NCI-H510A treated with DMSO at 0.1 percent for 48 hours (cell line): Measurements from ENCODE around the gene CASKIN2.

Experiments used
- DNase-seq: peaks from one replicate; lab custom pipeline; 2025; lab: John Stamatoyannopoulos, UW

Gene CASKIN2

DNA sequence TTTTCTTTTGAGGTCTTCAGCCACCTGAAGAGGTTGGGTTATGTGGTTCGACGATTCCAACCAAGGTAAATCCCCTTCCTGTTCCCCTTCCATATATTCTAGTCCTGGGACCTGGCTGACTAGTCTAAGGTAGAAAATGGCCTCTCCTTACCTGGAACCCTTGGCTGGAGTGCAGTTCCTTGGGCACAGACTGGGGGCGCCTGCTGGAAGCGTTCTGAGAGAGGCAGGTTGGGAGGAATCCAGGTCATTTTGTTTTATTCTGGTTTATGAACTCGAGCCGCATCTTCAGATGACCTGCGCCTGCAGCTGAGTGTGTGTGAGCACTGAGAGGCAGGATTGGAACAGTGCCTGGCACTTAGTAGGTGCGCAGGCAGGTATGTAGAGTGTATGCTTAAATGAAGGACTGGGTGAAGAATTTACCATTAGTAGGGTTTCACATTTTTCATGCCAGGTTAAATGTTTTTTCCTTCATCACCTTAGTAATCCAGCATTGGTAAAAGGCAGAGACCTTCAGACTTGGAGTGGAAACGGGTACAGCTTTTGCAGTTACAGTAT is 3.7 kb upstream of the CASKIN2 start:
- no peak for DNase-seq

DNA sequence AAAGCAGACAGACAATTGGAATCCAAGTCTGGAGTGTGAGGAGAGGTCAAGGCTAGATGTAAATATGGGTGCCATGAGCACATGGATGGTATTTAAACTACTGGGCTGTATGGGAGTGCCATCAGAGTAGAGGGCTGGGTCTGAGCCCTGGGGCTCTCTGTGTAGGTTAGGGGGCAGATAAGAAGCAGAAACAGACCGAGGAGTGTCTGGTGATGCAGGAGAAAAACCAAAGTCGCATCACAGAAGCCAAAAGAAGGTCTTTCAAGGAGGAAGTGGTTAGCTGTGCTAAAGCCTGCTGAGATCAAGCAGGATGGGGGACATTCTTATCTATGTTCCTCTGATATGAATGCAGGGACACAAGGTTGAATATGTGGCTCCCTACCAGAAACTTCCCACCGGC is 2.9 kb upstream of the CASKIN2 start:
- DNase-seq, result no peak

DNA sequence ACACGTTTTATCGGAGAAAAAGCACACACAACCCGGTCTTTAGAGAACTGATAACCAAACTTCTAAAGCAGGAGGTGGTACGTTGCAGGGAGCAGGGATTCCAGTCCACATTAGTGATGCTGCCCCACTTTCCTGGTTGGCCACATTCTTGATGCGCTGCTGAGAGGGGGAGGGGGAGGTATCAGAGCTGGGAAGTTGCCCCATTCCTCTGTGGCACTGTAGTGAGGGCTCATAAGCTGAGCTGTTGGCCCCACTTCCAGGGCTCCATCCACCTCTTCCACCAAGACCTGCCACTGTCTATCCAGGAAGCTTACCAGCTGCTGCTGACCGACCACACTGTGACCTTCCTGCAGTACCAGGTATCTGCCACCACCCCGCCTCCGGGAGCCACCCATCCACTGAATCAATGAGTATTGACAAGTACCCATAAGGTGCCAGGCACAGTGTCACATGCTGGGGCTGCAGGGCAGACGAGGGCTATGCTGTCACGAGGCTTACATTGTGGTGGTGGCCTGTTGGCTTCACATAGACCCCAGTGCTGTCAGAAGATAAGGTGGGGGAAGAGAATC is 2.0 kb upstream of the CASKIN2 start:
- peak; percentile 28 for DNase-seq

DNA sequence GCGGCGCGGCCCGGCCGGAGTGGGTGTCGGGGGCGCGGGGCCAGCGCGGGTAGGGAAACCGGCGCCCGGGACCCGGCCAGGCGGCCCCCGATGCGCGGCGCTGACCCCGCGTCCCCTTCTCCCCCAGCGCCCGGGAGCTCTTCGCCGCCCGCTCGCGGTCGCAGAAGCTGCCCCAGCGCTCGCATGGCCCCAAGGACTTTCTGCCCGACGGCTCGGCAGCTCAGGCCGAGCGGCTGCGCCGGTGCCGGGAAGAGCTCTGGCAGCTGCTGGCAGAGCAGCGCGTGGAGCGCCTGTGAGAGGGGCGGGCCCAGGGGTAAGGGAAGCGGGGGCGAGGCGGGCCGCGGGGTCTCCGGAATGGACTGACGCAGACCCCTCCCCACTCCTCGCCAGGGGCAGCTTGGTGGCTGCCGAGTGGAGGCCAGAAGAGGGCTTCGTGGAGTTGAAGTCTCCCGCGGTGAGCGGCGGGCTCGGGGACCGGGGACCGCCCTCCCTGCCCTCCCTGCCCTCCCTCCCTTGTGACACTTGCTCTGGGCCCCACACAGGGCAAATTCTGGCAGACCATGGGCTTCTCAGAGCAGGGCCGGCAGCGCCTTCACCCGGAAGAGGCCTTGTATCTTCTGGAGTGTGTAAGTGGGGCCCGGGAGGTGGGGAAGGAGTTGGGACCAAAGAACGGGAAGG is 1.4 kb upstream of the CASKIN2 start:
- no peak for DNase-seq

DNA sequence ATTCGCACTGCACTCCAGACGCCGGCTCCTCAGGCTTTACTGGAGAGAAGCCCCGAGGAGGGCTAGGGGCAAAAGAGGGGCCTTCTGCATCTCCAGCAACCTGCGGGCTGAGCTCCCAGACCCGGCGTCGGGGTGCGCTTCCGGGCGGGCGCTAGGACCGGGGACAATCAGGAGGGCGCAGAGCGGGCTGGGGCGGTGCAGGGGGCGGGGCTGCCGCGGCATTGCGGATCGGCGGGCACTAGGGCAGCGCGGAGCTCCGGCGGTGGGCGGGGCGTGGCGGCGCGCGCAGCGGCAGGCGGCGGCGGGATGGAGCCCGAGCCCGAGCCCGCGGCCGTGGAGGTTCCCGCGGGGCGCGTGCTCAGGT is 900 bp upstream of the CASKIN2 start, which contains the start of gene TSEN54:
Gene TSEN54 (plus strand): TSS at position 274 of the 364 bp plus-strand sequence. CDS start 33 bp downstream, at position 307.
- peak; percentile 81 for DNase-seq

DNA sequence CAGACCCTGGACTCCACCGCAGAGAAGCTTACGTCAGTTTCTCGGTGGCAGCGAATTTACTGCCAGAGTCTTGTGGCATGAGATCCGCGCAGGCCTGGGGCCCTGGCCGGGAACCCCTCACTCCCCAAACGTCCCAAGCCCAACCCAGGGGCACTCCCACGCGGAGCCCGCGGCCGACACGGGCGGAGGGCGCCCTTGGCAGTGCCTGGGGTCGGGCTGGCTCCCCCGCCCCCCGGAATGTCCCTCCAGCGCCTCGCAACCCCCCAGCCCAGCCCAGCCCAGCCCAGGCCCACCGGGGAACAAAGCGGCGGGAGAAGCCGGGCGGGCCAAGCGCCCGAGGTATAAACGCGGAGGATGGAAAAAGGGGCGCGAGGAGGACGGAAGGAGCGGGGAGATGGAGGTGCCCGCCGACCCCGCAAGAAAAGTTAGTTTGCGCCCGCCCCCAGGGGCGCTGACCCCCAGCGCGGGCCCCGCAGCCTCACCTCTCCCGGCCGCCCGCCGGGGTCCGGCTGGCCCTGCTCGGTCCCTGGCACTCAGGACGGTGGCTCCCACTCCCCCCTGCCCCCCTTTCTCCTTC is 330 bp downstream of the CASKIN2 start:
- DNase-seq, result no peak

DNA sequence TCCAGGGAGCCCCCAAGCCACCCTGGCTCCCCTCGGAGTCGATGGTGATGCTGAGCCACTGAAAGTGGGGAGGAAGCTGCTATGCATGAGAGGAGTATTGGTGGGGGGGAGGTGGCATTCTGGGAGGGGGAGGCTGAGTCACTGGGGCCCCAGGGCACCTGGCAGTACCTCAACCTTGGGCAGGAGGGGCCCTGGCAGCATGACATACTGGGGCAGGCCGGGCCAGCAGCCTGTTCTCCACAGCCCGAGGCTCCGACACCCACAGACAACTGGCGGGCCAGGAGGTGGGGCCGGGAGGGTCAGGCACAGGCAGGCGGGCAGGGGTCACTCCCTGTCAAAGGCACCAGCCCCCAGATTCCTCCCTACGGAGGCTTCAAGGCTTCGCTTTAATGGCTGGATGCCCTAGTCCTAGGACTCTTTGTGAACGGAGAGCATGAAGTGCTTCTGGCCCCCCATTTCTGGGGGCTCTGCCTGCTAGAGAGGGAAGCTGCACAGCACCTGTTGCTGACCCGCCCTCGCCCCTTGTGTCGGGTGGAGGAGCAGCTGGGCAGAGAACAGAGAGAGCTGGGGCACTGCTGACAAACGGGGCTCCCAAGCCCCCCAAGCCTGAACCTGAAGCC is 928 bp downstream of the CASKIN2 start:
- no peak for DNase-seq

DNA sequence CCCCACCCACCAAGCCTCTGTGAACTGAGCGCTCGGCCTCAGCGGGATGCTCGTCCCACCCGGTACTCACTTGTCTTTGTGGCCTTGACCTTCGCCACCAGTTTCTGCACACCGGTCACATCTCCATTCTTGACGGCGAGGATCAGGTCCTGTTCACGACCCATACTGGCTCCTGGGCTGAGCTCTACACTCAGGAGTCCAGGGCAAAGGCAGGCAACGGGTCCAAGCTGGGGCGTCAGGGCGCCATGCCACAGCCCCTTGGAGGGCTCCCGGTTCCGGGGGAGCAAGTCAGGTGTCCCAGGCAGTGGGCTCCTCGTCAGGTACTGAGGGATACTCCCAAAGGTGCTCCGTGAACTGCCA is 1.7 kb downstream of the CASKIN2 start:
- no peak for DNase-seq

DNA sequence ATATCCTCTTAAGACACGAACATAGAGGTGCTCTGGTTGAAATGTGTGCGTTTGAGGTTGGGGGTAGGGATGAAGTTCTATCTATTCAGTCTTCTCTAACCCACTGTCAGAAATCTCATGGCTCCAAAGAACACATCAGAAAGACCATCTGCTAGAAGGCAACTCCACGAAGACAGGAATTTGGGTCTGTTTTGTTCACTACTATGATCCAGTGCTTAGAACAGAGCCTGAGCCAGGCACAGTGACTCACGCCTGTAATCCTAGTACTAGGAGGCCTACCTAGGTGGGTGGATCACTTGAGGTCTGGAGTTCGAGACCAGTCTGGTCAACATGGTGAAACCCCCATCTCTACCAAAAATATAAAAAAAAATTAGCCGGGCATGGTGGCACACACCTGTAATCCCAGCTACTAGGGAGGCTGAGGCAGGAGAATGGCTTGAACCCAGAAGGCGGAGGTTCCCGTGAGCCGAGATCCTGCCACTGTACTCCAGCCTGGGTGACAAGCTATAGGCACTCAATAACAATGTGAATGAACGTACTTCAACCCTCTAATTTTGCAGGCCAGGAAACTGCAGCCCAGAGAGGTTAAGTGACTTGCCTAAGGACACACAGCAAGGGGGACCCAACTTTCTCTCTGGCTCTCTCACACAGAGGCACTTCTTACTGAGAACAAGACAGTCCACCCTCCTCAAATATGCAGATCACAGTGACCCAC is 2.3 kb downstream of the CASKIN2 start:
- no peak for DNase-seq

DNA sequence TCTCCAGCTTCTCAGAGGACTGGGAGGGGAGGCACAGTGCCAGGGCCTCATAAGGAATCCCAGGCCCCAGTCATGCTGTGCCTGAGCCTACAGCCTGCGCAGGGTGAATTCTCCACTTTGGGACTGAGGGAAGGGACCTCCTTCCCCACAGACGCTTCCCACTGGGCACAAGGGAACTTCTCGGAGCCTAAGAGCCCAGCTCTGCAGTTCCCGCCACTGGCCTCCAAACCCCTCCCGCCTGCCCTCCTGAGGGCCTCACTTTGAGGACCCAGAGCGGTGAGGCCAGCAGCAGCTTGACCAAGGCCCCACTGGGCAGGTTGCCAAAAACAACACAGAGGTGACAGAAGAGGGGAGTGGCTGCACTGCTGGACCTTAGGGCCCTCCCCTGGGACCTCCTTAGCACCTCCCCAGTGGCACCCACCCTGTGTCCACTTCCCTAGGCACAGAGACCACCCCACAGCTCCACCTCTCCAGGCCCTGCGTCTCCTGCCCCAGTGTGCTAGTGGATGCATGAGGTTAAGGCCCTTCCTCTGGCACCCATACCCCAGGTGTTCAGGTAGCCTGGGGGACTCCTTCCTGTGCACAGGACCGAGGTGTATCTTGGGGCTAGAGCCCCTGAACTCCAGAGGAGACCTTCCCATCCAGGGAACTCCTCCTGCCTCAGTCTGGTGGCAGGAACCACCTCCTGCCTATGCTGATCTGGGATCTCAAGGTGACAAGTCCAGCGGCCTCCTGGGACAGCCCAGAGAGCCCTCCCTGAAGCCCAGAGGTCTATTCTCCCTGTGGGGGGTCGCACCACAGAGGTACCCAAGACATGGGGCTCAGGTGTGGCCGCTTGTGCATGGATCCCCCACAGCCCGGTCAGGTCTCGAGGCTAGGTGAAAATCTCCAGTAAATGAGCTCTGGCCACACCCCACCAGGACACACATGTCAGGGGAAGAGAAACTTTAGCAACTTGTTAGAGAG is 3.4 kb downstream of the CASKIN2 start:
- DNase-seq, result peak; percentile 38

DNA sequence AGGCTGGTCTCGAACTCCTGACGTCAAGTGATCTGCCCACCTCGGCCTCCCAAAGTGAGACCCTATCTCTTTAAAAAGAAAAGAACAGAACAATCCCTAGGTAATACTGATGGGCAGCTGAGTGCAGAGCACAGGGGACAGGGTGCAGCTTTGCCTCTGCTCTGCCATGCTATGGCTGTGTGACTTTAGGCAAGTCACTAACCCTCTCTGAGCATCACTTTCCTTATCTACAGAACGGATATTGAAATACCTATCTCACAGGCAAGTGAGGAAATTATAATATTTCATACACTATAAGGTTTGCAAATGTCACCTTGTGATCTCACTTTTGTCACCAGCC is 4.1 kb downstream of the CASKIN2 start:
- no peak for DNase-seq

DNA sequence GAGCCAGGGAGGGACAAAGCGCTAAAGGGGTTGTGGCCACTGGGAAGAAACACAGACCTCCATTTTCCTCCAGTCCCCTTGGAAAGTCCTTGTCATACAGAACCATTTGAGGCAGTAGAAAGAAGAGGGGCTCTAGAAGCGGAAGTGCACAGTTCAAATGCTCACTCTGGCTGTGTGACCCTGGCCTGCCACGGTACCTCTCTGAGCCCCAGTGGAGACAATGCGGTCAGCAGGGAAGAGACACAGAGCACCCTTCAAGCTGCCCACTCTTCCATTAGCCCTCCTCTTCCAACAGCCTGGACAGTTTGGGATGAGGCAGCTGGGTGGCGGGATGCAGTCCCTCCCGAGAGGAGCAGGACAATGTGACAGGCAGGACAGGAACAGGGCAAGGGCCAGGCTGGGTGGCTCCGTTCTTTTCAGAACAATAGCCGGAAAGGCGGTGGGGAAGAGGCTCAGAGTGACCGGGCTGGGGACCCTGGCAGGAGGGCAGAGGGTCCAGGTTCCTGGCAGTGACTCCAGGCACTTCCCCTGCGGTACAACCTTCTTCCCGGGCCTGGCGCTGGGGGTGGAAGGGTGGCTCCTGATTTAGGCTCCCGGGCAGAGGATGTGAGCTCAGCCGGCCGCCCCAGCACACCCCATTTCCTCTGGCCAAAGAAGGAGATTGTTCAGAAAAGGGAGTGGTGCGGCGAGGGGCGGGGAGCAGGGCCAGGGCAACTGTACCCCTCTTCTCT is 5.6 kb downstream of the CASKIN2 start:
- no peak for DNase-seq

DNA sequence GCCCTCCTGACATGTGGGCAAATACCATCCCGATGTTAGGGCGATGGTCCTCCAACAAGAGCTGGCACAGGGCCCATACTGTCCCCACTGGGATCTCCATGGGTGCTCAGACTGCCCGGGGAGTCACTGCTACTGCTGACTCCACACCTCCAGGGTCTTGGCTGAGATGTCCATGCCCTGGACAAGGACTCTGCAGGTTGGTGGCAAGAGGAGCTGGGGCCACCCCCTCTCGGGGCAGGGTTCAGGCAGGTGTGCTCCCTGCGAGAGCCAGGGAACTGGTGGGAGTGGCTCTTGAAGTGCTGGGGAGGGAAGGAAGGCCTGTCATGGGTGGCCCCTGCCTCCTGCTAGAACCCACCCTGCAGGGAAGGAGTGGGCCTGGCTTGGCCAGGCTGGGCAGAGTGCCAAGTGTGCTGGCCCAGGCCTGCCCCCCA is 6.4 kb downstream of the CASKIN2 start:
- DNase-seq, result no peak

DNA sequence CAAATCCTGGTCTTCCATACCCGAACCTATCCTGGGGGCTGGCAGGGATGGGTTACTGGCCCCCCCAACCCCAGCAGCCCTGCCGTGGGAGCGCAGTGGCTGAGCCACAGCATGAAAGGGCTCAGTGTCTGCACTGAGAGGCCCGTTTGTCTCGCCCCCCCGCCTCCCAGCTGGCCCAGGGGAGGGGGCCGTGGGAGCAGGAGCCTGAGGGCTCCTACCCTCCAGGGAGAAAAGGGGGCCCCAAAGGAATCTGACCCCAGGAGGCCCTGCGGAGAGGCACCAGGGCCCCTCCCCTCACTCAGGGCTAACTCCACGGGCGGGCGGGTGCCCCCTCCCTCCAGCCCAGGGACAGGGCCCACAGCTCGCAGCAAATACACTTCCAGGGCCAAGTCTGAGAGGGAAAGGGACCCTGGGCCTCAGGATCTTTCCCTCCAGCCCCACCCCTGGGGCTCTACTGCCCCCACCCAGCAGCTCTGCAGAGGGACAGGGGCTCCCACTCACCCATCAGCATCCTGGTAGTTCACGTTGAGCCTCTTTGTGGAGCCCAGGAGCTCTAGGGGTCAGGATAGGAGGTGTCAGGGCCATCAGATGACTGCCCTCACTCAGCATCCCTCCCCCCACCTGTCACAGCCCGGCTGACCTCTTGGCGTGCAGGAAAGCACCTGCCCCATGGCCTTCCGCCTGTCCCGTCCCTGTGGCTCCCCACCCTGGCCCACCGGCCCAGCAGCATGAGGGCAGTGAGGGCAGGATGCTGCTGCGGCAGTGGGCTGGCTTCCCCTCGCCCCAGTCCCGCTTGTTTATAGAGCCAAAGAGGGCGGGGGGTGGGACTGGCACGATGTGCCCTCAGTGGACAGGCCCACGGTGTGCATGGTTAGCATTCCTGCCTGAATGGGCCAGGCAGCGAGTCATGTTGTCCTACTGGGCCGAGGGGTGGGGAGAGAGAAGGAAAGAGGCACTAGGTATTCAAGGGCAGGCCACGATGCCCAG is 7.3 kb downstream of the CASKIN2 start:
- DNase-seq, result no peak

DNA sequence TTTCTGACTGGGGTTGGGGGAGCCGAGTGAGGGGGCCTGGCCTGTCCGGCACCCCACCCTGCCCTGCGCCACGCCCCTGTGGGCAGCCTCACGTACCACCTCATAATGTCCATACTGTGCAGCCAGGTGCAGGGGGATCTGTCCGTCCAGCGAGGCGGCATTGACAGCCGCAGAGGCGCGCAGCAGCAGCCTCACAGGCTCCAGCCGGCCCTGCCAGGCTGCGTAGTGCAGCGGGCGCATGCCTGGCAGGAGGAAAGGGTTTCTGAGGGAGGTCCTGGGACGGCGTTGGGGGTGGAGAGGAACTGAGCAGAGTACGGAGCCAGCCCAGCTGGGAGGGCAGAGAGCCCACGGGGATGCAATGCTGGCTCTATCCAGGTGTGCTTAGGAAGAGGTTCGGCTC is 8.4 kb downstream of the CASKIN2 start:
- no peak for DNase-seq

DNA sequence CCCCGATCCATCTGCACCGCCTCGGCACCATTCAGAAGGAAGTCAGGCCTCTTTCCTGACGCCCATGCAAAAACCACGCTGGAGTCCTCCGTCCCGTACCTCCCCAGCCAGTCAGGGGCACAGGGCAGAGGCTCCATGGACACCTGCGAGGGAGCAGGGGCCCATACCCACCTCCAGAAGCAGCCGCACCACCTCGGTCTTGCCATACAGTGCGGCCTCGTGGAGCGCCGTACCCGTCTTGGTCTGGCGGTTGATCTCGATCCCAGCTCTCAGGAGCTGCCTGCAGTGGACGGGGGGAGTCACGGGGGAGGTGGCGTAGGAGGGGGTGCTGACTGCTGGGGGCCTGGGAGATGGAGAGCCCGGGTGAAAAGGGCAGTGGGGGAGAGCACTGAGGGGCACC is 9.2 kb downstream of the CASKIN2 start:
- DNase-seq, result no peak

DNA sequence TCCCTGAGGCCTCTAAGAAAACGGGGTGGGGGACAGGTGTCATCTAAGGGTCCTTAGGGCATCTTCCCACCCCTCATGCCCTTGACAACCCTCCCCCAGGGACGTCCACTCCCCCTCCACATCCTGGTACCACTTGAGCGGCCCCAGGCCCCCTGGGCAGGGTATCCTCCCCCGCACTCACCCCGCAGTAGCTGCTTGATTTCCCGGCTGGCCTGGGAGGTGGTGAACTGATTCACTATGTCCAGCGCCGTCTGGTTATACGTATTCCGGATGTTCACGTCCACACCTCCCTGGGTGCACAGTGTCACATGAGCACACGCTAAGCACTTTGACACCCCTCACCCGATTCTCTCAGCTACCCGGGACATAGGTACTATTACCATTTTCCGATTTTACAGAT is 9.7 kb downstream of the CASKIN2 start:
- DNase-seq, result no peak

DNA sequence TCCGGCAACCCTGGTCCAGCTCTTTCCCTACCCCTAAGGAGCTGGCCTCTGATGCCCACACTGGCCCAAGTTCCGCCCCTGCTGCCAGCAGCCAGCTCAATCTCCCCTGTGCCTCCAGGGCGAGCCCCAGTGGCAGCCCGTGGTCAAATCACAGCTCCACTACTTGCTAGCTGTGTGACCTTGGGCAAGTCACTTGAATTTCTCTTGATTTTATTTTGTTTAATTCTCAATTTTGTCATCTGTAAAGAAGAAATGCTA is 10.3 kb downstream of the CASKIN2 start:
- DNase-seq, result no peak

DNA sequence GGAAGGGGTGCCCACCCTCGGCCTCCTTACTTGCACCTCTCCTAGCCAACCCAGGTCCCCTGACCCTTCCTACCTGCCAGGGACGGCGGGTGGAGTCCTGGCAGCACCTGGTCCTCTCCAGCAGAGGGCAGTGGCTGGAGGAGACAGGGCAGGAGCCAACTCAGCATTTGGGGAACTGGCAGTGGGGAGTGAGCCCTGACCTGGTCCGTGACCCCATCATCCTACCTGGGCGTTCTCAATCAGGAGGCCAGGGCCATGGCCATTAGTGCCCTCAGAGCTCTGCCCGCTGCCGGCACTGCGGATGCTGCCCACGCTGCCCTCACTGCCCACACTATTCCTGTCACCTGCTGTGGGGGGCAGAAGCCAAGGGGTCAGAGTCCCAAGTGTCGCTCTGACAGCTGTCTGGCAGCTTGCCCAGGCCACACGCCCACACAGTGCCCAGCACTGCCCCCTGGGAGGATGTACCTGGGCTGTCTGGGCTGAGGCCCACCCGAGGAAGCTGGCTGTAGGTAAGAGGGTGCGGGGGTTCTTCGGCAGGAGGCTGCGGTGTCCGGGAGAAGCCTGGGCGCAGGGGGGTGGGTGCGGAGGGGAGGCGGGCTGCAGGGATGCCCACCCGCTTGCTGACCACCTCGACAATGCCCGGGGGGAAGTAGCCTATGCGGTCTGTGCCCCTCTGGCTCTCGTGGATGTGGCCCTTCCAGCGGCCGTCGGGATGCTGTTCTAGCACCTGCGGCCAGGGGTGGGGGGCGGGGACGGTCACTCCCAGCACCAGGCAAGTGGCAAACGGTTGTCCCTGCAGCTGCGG is 10.8 kb downstream of the CASKIN2 start:
- no peak for DNase-seq
